Measurements from ENCODE around the gene EMID1.

DNA sequence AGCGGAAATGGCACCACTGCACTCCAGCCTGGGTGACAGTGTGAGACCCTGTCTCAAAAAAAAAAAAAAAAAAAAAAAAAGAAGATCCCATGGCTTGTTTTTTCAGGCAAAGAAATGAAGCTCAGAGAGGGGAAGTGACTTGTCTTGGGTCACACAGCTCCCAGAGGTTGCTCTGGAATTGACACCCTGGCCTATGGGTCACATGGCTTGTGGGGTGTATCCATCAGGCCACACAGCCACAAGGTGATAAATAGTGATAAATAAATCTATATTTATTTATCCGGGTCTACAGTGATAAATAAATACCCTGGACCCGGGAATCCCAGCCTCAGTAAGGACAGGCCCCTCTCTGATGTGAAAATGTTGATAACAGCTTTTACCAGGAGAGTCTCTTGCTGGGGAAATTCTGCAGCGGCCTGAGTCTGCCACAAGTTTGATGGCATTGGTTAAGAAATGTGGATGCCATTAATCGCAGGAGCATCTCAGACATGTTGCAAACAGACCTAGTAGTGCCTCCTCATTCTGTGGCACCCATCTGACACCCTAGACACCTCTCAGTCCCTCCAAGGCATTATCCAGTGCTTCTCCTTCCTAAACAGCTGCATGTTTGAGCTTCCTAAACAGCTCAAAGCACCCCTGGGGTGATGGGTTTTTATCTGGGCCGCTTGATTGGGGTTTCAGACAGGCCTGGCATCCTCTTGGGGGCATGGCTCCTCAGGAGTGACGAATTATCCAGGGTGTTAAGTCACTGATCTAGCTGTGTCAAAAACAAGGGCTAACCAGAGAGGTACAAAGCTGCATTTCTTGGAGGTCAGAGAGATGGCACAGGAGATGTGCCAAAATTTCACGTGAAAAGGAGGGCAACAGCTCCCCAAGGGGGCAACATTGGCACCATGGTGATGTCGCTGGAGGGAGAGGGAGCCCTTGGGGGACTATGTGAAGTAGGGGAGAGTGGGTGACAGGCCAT is 1.9 kb upstream of the EMID1 start:
- TF ChIP-seq CTCF (conservative IDR thresholded peaks at IDR 0.05 in 1 of 2, IDR thresholded peaks at IDR 0.05 in 1 of 2; ENCODE audit: extremely low read depth in 1 of 2, insufficient read depth in 1 of 2, low read depth in 1 of 2, low read length in 2 of 2) = no peak
- TF ChIP-seq EZH2 (IDR thresholded peaks at IDR 0.05; ENCODE audit: borderline replicate concordance, low read length) = no peak
